IPS-20b (cell line): ENCODE results near the gene CLIC4.
A peak's percentile ranks its signal among the peaks of the same experiment; 100 is the strongest.

Experiments
- H3K27ac ChIP-seq: one replicate; pipeline ENCODE4 v1.5.1; 2013; ENCODE audit warnings: low read length
- H3K27me3 ChIP-seq: 2 replicates; pipeline ENCODE4 v1.6.1; 2013; ENCODE audit warnings: mild to moderate bottlenecking, low read length, inconsistent platforms; ENCODE audit not compliant: insufficient read depth
- H3K36me3 ChIP-seq: 2 replicates; pipeline ENCODE4 v1.6.1; 2013; ENCODE audit warnings: low read depth, mild to moderate bottlenecking, inconsistent platforms, low read length, moderate library complexity; ENCODE audit not compliant: insufficient read depth
- H3K4me1 ChIP-seq: 2 replicates; pipeline ENCODE4 v1.6.1; 2013; ENCODE audit warnings: mild to moderate bottlenecking, control low read depth, inconsistent platforms, low read length, moderate library complexity; ENCODE audit not compliant: insufficient read depth
- H3K4me3 ChIP-seq: 2 replicates; pipeline ENCODE4 v1.5.1; 2013; ENCODE audit warnings: mild to moderate bottlenecking, low read length, inconsistent platforms
- H3K9ac ChIP-seq: 2 replicates; pipeline ENCODE4 v1.6.1; 2013; ENCODE audit warnings: low read depth, mild to moderate bottlenecking, inconsistent platforms, low read length, moderate library complexity
- H3K9me3 ChIP-seq: 2 replicates; pipeline ENCODE4 v1.6.1; 2013; ENCODE audit warnings: mild to moderate bottlenecking, low read depth, low read length, inconsistent platforms; ENCODE audit not compliant: insufficient read depth

Gene CLIC4

DNA sequence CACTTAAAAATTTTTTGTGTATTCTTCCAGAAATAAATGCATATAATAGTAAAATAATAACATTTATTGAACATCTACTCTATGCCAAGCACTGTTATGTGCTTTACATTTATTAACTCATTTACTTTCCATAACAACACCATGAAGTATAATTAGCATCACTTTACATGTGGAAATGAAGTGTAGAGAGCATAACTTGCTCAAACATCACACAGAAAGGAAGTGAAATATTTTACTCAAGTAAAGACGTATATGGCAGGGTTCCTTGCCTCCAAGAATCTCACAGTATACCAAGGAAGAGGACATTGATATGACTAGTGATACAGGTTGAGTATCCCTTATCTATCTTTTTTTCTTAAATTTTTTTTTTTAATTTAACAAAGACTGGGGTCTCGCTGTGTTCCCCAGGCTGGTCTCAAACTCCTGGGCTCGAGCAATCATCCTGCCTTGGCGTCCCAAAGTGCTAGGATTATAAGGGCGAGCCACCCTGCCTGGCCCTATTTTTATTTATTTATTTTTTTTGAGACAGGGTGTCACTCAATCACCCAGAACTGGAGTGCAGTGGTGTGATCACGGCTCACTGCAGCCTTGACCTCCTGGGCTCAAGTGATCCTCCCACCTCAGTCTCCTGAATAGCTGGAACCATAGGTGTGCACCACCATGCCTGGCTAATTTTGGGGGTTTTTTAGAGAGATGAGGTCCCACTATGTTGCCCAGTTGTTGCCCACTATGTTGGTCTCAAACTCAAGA, 7.7 kb upstream of the CLIC4 start:
- Histone ChIP-seq H3K27me3 (no peaks in the 10 kb centered on the region), H3K27ac (no peak overlapping the region), H3K4me3 (no peak overlapping the region), H3K36me3 (no peaks in the 10 kb centered on the region), H3K9ac (no peak overlapping the region), H3K4me1 (peaks cover 25% of the 10 kb centered on the region), H3K9me3 (no peaks in the 10 kb centered on the region)

DNA sequence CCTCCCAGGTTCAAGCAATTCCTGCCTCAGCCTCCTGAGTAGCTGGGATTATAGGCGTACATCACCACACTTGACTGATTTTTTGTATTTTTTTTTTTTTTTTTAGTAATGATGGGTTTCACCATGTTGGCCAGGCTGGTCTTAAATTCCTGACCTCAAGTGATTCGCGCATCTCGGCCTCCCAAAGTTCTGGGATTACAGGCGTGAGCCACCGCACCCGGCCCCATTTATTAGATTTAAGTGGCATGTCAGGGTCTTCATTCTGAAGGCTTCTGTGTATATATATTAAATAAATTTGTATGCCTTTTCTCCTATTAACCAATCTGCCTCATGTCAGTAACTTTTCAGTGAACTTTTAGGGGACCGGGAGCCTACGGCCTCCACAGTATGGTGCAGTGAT, 6.0 kb upstream of the CLIC4 start:
- H3K9me3 ChIP-seq = no peaks in the 10 kb centered on the region
- peak overlapping the region; percentile 1; the same call in 1 of the 2 replicates for H3K9ac ChIP-seq
- peaks cover 38% of the 10 kb centered on the region for H3K4me1 ChIP-seq
- no peaks in the 10 kb centered on the region for H3K36me3 ChIP-seq
- H3K27ac ChIP-seq = no peak overlapping the region
- H3K27me3 ChIP-seq = no peaks in the 10 kb centered on the region
- H3K4me3 ChIP-seq = 0 out of 2 replicates have a peak overlapping the region, but pooled peaks have one; percentile 6

DNA sequence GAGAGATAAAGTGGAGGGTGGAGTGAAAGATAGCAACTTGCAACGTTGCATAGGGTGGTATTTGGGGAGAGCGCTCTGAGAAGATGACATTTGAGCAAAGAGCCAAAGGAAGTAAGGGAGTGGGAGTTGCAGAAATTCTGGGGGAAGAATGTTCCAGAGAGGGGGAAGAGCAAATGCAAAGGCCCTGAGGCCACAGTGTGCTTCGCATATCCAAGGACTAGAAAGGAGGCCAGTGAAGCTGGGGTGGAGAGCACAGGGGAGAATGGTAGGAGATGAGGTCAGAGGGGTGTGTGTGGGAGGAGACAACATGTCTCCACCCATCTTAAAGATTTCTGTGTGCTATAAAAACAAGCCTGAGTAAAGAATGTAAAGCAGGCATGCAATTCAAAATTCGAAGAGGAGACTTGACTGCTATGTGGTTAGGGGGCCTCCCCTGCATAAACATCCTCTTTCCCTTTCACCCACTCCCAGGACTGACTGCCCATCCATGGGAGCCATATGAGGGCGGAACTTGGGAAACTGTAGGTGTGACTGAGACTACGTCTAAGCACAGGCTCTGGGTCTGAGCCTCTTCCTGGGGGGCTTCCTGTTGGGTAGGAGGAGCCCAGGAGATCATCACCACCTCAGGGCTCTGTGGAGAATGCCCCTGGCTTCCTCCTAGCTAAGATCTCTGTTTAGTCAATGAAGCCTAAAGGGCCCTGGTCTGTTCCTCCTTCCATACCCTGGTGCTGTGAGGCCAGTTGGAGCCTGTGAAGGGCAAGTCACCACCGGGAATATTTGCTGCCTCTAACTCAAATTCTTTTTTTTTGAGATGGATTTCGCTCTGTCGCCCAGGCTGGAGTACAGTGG, 2.9 kb upstream of the CLIC4 start:
- Histone ChIP-seq H3K36me3 (no peaks in the 10 kb centered on the region), H3K9ac (peak overlapping the region; percentile 6; the same call in 1 of the 2 replicates), H3K27ac (no peak overlapping the region), H3K9me3 (no peaks in the 10 kb centered on the region), H3K4me1 (peaks cover 24% of the 10 kb centered on the region), H3K4me3 (no peak overlapping the region), H3K27me3 (no peaks in the 10 kb centered on the region)

DNA sequence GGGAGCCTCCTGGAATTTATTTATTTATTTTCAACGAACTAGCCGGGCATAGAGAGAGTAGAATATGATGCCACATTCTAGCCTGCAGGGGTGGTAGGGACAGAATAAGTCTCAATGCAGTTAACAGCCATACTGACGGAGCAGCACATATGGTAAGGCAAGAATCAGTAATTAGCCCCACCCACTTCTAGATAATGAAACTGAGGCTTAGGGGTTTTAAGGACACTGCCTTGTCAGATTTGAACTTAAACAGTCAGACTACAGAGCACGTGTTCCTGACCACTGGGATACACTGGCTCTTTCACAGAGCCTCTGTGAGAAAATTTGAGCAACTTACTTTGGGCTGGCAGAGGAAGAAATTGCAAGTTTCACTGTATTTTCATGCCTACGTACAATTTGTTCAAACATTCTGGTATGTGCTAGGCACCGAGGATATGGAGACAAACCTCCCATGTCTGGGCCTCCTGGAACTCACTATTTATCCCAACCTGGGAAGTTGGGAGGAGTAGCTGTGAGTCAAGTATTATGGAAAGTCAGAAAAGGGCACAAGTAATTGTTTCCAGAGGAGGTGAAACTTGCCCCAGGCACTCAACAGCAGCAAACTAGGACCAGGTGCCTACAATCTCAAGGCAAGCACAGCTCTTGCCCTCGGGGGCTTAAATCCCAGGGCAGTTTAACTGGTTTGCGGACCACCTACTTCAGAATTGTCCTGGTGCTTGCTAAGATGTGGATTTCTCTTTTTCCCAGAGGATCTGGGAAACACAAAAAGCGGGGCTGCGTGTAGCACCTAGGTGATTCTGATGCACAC, 1.6 kb upstream of the CLIC4 start:
- Histone ChIP-seq H3K4me1 (peaks cover 27% of the 10 kb centered on the region), H3K36me3 (no peaks in the 10 kb centered on the region), H3K27ac (no peak overlapping the region), H3K4me3 (0 out of 2 replicates have a peak overlapping the region, but pooled peaks have one; percentile 5), H3K9ac (peak overlapping the region; percentile 10; the same call in 1 of the 2 replicates), H3K27me3 (no peaks in the 10 kb centered on the region), H3K9me3 (no peaks in the 10 kb centered on the region)

DNA sequence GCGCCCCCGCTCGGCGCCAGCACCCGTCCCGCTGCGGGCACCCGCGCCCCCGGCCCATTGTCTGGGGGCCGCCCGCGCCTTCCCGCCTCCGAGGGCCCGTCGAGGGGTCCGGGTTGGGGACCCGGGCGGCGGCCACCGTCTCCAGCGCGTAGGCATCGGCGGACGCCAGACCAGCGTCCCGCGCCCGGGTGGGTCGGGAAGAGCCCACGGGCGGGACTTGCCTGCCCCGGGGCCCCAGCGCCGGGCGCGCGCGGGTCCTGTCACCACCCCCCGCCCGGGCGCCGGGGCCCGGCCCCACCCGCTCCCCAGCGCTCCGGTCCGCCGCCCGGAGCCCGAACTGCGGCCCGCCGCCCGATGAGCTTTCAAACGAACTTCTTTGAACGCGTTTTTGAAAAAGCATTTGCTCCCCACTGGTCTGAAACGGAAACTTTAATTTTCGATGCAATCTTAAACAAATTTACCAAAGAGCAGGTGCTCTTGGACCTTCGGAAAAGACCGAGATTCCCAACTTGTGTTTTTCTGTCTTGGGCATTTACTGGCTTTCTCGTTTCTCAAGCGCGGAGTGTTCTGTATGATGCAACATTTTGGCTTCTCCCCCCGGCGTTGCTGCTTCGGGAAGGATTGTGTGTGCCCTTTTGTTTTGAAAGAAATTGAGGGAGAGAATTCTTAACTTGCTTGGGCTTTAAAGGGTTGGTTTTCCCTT, 615 bp downstream of the CLIC4 start:
- Histone ChIP-seq H3K9me3 (no peaks in the 10 kb centered on the region), H3K27ac (peak overlapping the region; percentile 57), H3K4me1 (peaks cover 30% of the 10 kb centered on the region), H3K27me3 (no peaks in the 10 kb centered on the region), H3K9ac (peak overlapping the region; percentile 91), H3K36me3 (peaks cover 9% of the 10 kb centered on the region), H3K4me3 (peak overlapping the region; percentile 94)

DNA sequence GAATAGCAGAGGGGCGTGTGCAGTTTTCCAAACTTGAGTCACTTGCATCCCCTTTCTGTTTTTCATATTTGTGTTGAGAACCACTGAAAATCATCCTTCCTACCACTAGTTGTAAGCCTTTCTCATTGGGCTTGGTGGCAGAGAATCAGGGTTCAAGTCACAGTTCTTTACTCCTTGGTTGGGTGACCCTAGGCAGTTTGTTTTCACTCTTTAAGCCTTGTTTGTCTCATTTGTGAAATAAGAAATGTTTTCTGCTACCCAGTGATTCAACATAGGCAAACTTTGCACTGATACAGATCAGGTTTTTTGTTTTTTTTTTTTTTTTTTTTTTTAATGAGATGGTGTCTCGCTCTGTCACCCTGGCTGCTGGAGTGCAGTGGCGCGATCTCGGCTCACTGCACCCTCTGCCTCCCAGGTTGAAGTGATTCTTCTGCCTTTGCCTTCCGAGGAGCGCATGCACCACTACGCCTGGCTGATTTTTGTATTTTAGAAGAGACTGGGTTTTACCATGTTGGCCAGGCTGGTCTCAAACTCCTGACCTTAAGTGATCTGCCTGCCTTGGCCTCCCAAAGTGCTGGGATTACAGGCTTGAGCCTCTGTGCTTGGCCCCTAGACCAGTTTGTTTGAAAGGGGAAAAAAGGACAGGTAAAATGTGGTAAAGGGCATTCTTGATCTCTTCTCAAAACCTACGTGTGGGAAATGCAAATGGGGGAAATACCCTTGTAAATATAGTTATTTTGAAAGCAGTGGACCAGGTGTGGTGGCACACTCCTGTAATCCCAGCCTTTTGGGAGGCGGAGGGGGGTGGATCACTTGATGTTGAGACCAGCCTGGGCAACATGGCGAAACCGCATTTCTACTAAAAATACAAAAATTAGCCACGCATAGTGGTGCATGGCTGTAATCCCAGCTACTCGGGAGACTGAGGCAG, 3.2 kb downstream of the CLIC4 start:
- peaks cover 27% of the 10 kb centered on the region for H3K4me1 ChIP-seq
- no peaks in the 10 kb centered on the region for H3K27me3 ChIP-seq
- H3K9me3 ChIP-seq = no peaks in the 10 kb centered on the region
- H3K9ac ChIP-seq = no peak overlapping the region
- no peak overlapping the region for H3K27ac ChIP-seq
- peaks cover 10% of the 10 kb centered on the region for H3K36me3 ChIP-seq
- H3K4me3 ChIP-seq = peak overlapping the region; percentile 52

DNA sequence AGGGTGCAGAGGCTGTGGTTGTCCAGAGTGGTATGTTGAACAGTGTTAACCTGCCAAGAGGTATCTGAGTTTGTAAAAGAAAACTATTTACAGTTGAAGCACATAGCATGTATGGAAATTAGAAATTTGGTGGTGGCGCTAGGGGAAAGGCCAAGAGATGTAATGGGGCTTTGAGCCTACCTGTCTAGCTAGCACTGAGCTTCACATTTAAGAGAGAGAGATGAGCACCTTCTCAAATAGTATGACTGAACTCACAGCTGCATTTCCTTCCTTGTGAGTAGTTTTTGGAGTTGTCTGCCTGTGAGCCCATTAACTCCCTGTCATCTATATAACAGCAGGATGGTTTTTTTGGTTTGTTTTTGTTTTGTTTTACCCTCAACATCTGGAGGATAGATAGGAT, 4.0 kb downstream of the CLIC4 start:
- Histone ChIP-seq H3K27me3 (no peaks in the 10 kb centered on the region), H3K9me3 (no peaks in the 10 kb centered on the region), H3K9ac (no peak overlapping the region), H3K4me3 (no peak overlapping the region), H3K4me1 (peaks cover 25% of the 10 kb centered on the region), H3K27ac (no peak overlapping the region), H3K36me3 (peaks cover 10% of the 10 kb centered on the region)

DNA sequence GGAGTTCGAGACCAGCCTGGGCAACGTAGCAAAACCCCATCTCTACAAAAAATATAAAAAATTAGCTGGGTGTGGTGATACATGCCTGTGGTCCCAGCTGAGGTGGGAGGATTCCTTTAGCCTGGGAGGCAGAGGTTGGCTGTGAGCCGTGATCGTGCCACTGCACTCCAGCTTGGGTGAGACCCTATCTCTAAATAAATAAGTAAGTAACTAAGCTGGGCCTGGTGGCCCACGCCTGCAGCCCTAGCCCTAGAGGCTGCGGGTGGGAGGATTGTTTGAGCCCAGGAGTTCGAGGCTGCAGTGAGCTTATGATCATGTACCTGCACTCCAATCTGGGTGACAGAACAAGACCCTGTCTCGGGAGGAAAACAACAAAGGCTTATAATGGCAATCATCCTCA, 4.6 kb downstream of the CLIC4 start:
- peaks cover 10% of the 10 kb centered on the region for H3K36me3 ChIP-seq
- H3K4me1 ChIP-seq = peaks cover 25% of the 10 kb centered on the region
- H3K9ac ChIP-seq = no peak overlapping the region
- H3K27me3 ChIP-seq = no peaks in the 10 kb centered on the region
- no peak overlapping the region for H3K4me3 ChIP-seq
- H3K27ac ChIP-seq = no peak overlapping the region
- no peaks in the 10 kb centered on the region for H3K9me3 ChIP-seq

DNA sequence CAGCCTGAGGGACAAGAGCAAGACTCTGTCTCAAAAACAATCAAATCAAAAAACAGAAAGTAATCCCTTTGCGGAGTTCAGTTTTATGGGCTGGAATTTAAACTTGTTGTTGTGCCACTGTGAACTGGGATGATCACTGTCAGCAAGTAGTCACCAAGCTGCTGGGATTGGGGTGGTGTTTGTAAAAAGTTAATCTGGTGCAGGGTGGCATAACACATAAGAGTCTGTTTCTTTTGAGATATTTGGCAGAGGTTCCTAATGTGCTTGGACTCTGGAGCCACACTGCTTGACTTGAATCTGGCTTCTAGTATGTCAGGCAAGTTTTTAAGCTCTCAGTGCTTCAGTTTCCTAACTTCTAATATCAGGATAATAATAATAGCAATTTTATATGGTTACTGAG, 6.6 kb downstream of the CLIC4 start:
- H3K4me3 ChIP-seq = no peak overlapping the region
- H3K4me1 ChIP-seq = peaks cover 25% of the 10 kb centered on the region
- H3K27me3 ChIP-seq = no peaks in the 10 kb centered on the region
- no peaks in the 10 kb centered on the region for H3K9me3 ChIP-seq
- peaks cover 10% of the 10 kb centered on the region for H3K36me3 ChIP-seq
- H3K27ac ChIP-seq = no peak overlapping the region
- H3K9ac ChIP-seq = no peak overlapping the region

DNA sequence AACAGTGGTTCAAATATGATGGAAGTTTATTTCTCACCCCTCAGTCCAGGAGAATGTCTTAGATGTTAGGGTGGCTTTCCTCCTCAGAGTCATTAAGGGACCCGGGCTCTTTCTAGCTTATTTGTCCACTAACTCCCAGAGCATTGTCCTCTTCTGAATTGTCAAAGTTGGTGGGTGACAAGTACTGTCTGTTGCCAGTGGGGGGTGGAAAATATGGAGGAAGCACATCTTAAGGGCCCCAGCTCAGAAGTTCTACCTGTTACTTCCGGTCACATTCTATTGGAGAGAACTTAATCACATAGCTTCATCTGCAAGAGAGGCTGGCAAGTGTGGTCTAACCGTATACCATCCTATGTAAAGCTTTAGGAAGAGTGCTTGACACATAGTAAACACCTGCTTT, 7.1 kb downstream of the CLIC4 start:
- Histone ChIP-seq H3K4me3 (no peak overlapping the region), H3K27me3 (no peaks in the 10 kb centered on the region), H3K36me3 (peaks cover 13% of the 10 kb centered on the region), H3K9me3 (no peaks in the 10 kb centered on the region), H3K9ac (no peak overlapping the region), H3K4me1 (peaks cover 25% of the 10 kb centered on the region), H3K27ac (no peak overlapping the region)
